CD14-positive monocyte (primary cell): Measurements from ENCODE around the gene RAB43. TPM values are rescaled to one million over a fixed set of nuclear protein-coding genes. Genes with fewer than 3 reads are reported as not detected.

Source experiments
- DNase-seq, 3 donors: peaks; one replicate each; pipeline ENCODE4 v3.0.0-alpha.2; 2011 to 2022
- H2AFZ ChIP-seq: 2 replicates; pipeline ENCODE4 v1.6.0; 2012; ENCODE audit warnings: mild to moderate bottlenecking, low read depth, low read length, inconsistent platforms; ENCODE audit not compliant: insufficient read depth, poor library complexity, severe bottlenecking
- H3K27ac ChIP-seq, 2 donors: 1 replicate in 1 of 2; 2 replicates in 1 of 2; pipeline ENCODE4 v1.5.1; 2012 to 2013; ENCODE audit warnings: low read length in 2 of 2, control low read depth in 1 of 2, inconsistent platforms in 1 of 2, low read depth in 1 of 2, mild to moderate bottlenecking in 1 of 2
- H3K27me3 ChIP-seq, 2 donors: one replicate each; pipeline versions ENCODE4 v1.6.0 to v1.6.1; 2011 to 2013; ENCODE audit warnings: low read length in 2 of 2; ENCODE audit not compliant: control insufficient read depth in 2 of 2, insufficient read depth in 2 of 2
- H3K36me3 ChIP-seq, 2 donors: replicated peaks in 1 of 2; 1 replicate in 1 of 2; 2 replicates in 1 of 2; pipeline versions ENCODE4 v1.5.1 to v1.6.1; 2012 to 2013; ENCODE audit warnings: low read length in 2 of 2, control low read depth in 1 of 2, inconsistent platforms in 1 of 2, mild to moderate bottlenecking in 1 of 2; ENCODE audit not compliant: insufficient read depth in 2 of 2, control insufficient read depth in 1 of 2
- H3K4me1 ChIP-seq, 2 donors: 1 replicate in 1 of 2; 2 replicates in 1 of 2; pipeline versions ENCODE4 v1.5.1 to v1.6.1; 2012 to 2013; ENCODE audit warnings: low read length in 2 of 2, control low read depth in 1 of 2, inconsistent platforms in 1 of 2, mild to moderate bottlenecking in 1 of 2, moderate library complexity in 1 of 2; ENCODE audit not compliant: insufficient read depth in 2 of 2, control insufficient read depth in 1 of 2
- H3K4me2 ChIP-seq: replicated peaks from 2 replicates; pipeline ENCODE3; 2012; ENCODE audit warnings: low read length, moderate library complexity, mild to moderate bottlenecking; ENCODE audit not compliant: poor library complexity, severe bottlenecking; ENCODE audit errors: extremely low read depth
- H3K4me3 ChIP-seq, 3 experiments: fragments of 200-600 bp in 1 of 3; sonication (generic) in 1 of 3; replicated peaks in 1 of 3; 1 replicate in 2 of 3; 2 replicates in 1 of 3; pipeline ENCODE4 v1.5.1; 2011 to 2013; ENCODE audit warnings: low read length in 3 of 3, mild to moderate bottlenecking in 3 of 3, control low read depth in 2 of 3, low read depth in 2 of 3, inconsistent platforms in 1 of 3, moderate library complexity in 1 of 3
- H3K79me2 ChIP-seq: 2 replicates; pipeline ENCODE4 v1.6.0; 2012; ENCODE audit warnings: mild to moderate bottlenecking, control low read depth, inconsistent platforms, low read length, moderate library complexity; ENCODE audit not compliant: insufficient read depth
- H3K9ac ChIP-seq: 2 replicates; pipeline ENCODE4 v1.6.0; 2017; ENCODE audit warnings: low read length, mild to moderate bottlenecking; ENCODE audit not compliant: insufficient read depth, poor library complexity, severe bottlenecking
- H3K9me3 ChIP-seq, 2 donors: replicated peaks in 1 of 2; 1 replicate in 1 of 2; 2 replicates in 1 of 2; pipeline versions ENCODE4 v1.5.1 to v1.6.1; 2012 to 2013; ENCODE audit warnings: low read length in 2 of 2, control low read depth in 1 of 2; ENCODE audit not compliant: control insufficient read depth in 1 of 2, insufficient read depth in 1 of 2
- H4K20me1 ChIP-seq: 2 replicates; pipeline ENCODE4 v1.6.0; 2012; ENCODE audit warnings: mild to moderate bottlenecking, low read length, control low read depth, moderate library complexity; ENCODE audit not compliant: insufficient read depth
- H3K27ac Mint-ChIP-seq, 7 donors: one replicate each; pipeline ENCODE4 v1.8.0; 2020; ENCODE audit warnings: mild to moderate bottlenecking in 7 of 7, mixed read lengths in 7 of 7, moderate library complexity in 6 of 7, inconsistent platforms in 2 of 7
- H3K27me3 Mint-ChIP-seq, 3 donors: one replicate each; pipeline ENCODE4 v1.8.0; 2021 to 2022; ENCODE audit warnings: low read depth in 3 of 3, mild to moderate bottlenecking in 3 of 3, mixed read lengths in 3 of 3, moderate library complexity in 3 of 3, inconsistent platforms in 1 of 3
- H3K36me3 Mint-ChIP-seq, 2 donors: one replicate each; pipeline ENCODE4 v1.8.0; 2020; ENCODE audit warnings: mixed read lengths in 2 of 2, inconsistent platforms in 1 of 2, mild to moderate bottlenecking in 1 of 2
- H3K4me1 Mint-ChIP-seq: one replicate; pipeline ENCODE4 v1.8.0; 2020; ENCODE audit warnings: mild to moderate bottlenecking, mixed read lengths
- H3K4me3 Mint-ChIP-seq, 2 donors: one replicate each; pipeline ENCODE4 v1.8.0; 2020; ENCODE audit warnings: mild to moderate bottlenecking in 2 of 2, mixed read lengths in 2 of 2, moderate library complexity in 1 of 2
- H3K9me3 Mint-ChIP-seq, 7 donors: one replicate each; pipeline ENCODE4 v1.8.0; 2020 to 2022; ENCODE audit warnings: mixed read lengths in 7 of 7, mild to moderate bottlenecking in 6 of 7, moderate library complexity in 6 of 7, inconsistent platforms in 2 of 7
- CTCF ChIP-seq: fragments of 200-600 bp; IDR thresholded peaks from one replicate; pipeline ENCODE4 v1.8.0; 2022; ENCODE audit warnings: antibody characterized with exemption, mild to moderate bottlenecking
- WGBS: methylation state at CpG from one replicate; pipeline ENCODE4 v1.1.5; 2013; ENCODE audit warnings: missing lambda C conversion rate; ENCODE audit not compliant: insufficient coverage; 5-methylcytosine and 5-hydroxymethylcytosine counted together
- intact Hi-C, 2 donors: fragments of 100-400 bp; cut with micrococcal nuclease; formaldehyde crosslinking; loops; one replicate each; pipeline versions ENCODE4 v1.15.0 to v1.15.1; 2023
- polyA plus RNA-seq, 3 donors: library from polyadenylated mRNA; depleted of rRNA in 1 of 3; unstranded in 2 of 3; stranded (reverse) in 1 of 3; fragments of 300-500 nt in 2 of 3; fragments of >200 nt in 1 of 3; fragmentation: Illumina TruSeq in 2 of 3; gene quantifications; 1 replicate in 2 of 3; 2 replicates in 1 of 3; pipeline ENCODE4 v1.2.3, GENCODE V29; 2012 to 2021

RAB43 gene
- polyA plus RNA-seq, 3 donors = 7.1 to 15.5 (median 8.5) TPM

GRCh38 chr3:129116482-129116946 is 5.1 kb downstream of the RAB43 start:
- intact Hi-C loops = no loop called here
- Histone ChIP-seq H3K36me3 (peaks cover 30 to 64% of the 10 kb centered on the region in 2 donors), H3K79me2 (peaks cover 78% of the 10 kb centered on the region), H3K4me1 (peaks cover 24 to 31% of the 10 kb centered on the region in 2 donors), H3K9me3 (no peaks in the 10 kb centered on the region), H2AFZ (no peak overlapping the region), H3K4me2 (no peak overlapping the region), H3K27me3 (no peaks in the 10 kb centered on the region), H3K4me3 (no peak overlapping the region), H3K27ac (no peak overlapping the region), H4K20me1 (peaks cover 88% of the 10 kb centered on the region), H3K9ac (no peak overlapping the region)
- 69% methylated on average over 5 of the region's 5 CpGs for WGBS
- Mint-ChIP-seq H3K27me3 (peaks cover 0 to 4% (median 3%) of the 10 kb centered on the region in 3 donors), H3K27ac (peak overlapping the region in 6 of 7 donors; percentile 46 to 85 (median 60)), H3K4me1 (peaks cover 47% of the 10 kb centered on the region), H3K9me3 (peaks cover 0 to 4% (median 0%) of the 10 kb centered on the region in 7 donors), H3K36me3 (peaks cover 52 to 70% of the 10 kb centered on the region in 2 donors), H3K4me3 (no peak overlapping the region)
- no peak for DNase-seq
- TF ChIP-seq CTCF = no peak

DNA sequence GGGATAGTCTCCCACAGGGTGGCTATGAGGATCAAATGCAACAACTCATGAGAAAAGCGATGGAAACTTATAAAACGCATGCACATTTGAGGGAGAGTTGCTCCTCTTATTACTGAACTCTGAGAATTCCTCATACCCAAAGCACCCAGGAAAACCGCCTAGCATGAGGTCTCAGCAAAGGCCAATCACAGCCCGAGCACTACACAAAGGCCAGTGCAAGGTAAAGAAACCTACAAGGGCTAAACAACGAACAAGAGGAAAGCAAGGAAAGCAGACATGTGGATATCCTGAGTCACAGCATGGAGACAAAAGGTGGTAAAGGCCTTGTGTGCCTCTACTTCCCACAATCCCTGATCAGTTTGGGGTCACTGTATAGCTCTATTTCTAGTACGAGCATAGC is 7.1 kb downstream of the RAB43 start:
- H3K4me3 ChIP-seq = no peak overlapping the region
- H3K4me3 Mint-ChIP-seq = no peak overlapping the region
- H3K27me3 Mint-ChIP-seq = peaks cover 0 to 3% (median 0%) of the 10 kb centered on the region in 3 donors
- H3K27ac Mint-ChIP-seq = no peak overlapping the region
- H3K4me2 ChIP-seq = no peak overlapping the region
- H3K9ac ChIP-seq = no peak overlapping the region
- H3K36me3 Mint-ChIP-seq = peaks cover 69 to 84% of the 10 kb centered on the region in 2 donors
- H3K27me3 ChIP-seq = no peaks in the 10 kb centered on the region
- peaks cover 99% of the 10 kb centered on the region for H4K20me1 ChIP-seq
- no peak for DNase-seq
- H3K9me3 Mint-ChIP-seq = peaks cover 0 to 4% (median 0%) of the 10 kb centered on the region in 7 donors
- no peak for TF ChIP-seq CTCF
- WGBS = 89% methylated on average over 1 of the region's 6 CpGs
- peaks cover 14 to 22% of the 10 kb centered on the region in 2 donors for H3K4me1 ChIP-seq
- peaks cover 45 to 82% of the 10 kb centered on the region in 2 donors for H3K36me3 ChIP-seq
- H3K9me3 ChIP-seq = no peaks in the 10 kb centered on the region
- H3K27ac ChIP-seq = no peak overlapping the region
- no peak overlapping the region for H2AFZ ChIP-seq
- H3K79me2 ChIP-seq = peaks cover 72% of the 10 kb centered on the region
- peaks cover 37% of the 10 kb centered on the region for H3K4me1 Mint-ChIP-seq
- intact Hi-C loops = no loop called here
